T-helper 2 cell treated with Interferon-gamma antibody and Interleukin-4, amounts not matched to agents 5 μg/mL and 100 μg/mL, for 36 hours (primary cell): Measurements from ENCODE around the gene MEF2D.

Experiments used
- DNase-seq: peaks from one replicate; pipeline ENCODE4 v3.0.0; 2021; ENCODE audit warnings: low spot score
- H3K27ac Mint-ChIP-seq: one replicate; pipeline ENCODE4 v1.8.0; 2021; ENCODE audit warnings: mild to moderate bottlenecking, mixed read lengths
- H3K27me3 Mint-ChIP-seq: one replicate; pipeline ENCODE4 v1.8.0; 2021; ENCODE audit warnings: low read depth, mixed read lengths
- H3K36me3 Mint-ChIP-seq: one replicate; pipeline ENCODE4 v1.8.0; 2021; ENCODE audit warnings: low read depth, mixed read lengths
- H3K4me1 Mint-ChIP-seq: one replicate; pipeline ENCODE4 v1.8.0; 2021; ENCODE audit warnings: low read depth, mixed read lengths
- H3K4me3 Mint-ChIP-seq: one replicate; pipeline ENCODE4 v1.8.0; 2022; ENCODE audit warnings: mild to moderate bottlenecking, moderate library complexity, mixed read lengths
- H3K9me3 Mint-ChIP-seq: one replicate; pipeline ENCODE4 v1.8.0; 2021; ENCODE audit warnings: mixed read lengths

The MEF2D gene

DNA sequence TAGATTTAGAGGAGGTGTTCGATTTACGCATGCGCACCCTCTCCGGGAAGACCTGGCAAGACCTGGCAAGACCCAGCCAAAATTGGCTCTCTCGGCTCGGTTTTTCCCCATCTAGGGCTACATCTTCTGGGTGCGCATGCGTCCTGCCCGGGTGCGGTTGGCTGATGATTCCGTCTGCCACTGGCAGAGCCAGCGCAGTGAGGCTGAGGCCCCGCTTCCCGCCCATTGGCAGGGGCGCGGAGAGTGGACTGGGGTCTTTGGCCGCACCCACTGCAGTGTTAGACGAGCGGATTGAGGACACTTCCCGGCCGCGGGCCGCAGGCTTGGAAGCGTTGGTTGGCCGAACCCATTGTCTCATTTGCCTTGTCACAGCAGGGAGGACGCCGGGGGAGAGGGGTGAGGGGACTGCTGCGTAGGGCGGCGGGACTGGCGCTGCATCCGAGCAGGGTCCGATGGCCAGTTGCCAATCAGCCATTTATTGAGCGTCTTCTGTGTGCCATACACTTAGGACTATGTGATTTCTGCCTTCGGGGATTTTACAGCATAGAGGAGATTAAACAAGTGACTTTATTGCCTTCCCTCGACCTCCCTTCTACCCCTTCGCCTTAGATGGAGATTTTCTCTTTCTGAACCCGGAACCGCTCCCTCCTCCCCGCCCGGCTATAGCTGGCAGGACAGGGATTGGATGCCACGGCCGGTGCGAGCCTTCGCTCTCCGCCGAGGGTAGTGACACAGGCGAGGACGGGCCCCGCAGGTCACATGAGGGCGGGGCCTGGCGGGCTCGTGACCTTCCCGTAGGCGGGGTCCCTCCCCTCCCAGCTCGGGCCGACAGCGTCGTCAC, 43.7 kb downstream of the MEF2D start:
- H3K36me3 Mint-ChIP-seq: no peaks in the 10 kb centered on the region
- peak overlapping the region; percentile 97 for H3K27ac Mint-ChIP-seq
- DNase-seq: peak; percentile 98
- no peaks in the 10 kb centered on the region for H3K9me3 Mint-ChIP-seq
- peaks cover 9% of the 10 kb centered on the region for H3K27me3 Mint-ChIP-seq
- H3K4me3 Mint-ChIP-seq: peak overlapping the region; percentile 89
- peaks cover 15% of the 10 kb centered on the region for H3K4me1 Mint-ChIP-seq

DNA sequence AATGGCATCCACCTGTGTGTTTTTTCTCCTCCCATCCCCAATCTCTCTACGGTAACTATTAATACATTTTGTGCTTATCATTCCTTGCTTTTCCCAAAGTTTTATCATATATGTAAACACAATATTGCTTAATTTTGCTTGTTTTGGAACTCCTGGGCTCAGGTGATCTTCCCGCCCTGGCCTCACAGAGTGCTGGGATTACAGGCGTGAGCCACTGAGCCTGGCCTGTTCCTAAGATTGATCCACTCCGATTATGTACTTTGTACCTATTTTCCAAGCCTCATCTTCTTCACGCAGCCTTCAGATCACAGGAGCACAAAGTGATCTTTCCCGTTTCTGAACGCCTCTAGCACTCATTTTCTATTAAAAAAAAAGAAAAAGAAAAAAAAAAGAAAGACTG, 45.2 kb downstream of the MEF2D start:
- no peaks in the 10 kb centered on the region for H3K36me3 Mint-ChIP-seq
- H3K27ac Mint-ChIP-seq: no peak overlapping the region
- H3K4me3 Mint-ChIP-seq: no peak overlapping the region
- no peak for DNase-seq
- peaks cover 15% of the 10 kb centered on the region for H3K4me1 Mint-ChIP-seq
- H3K9me3 Mint-ChIP-seq: no peaks in the 10 kb centered on the region
- peaks cover 20% of the 10 kb centered on the region for H3K27me3 Mint-ChIP-seq

DNA sequence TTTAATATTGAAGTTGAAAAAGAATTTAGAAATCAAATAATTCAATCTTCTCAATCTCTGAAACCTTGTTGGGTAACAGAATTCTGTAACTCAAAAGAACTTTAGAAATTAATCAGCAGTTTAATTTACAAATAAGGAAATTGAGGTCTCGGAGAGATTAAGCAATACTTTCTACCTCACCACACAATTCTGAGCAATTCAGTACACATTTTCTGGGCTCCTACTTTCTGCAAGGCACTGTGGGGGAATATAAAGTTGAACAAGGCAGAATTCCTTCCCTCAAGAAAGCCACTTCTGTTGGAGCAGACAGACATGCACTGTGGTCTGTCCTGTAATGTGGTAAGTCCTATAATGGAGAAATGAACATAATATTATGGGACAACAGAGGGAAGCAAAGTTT, 47.7 kb downstream of the MEF2D start:
- Mint-ChIP-seq H3K27ac (no peak overlapping the region), H3K36me3 (no peaks in the 10 kb centered on the region), H3K9me3 (no peaks in the 10 kb centered on the region)

DNA sequence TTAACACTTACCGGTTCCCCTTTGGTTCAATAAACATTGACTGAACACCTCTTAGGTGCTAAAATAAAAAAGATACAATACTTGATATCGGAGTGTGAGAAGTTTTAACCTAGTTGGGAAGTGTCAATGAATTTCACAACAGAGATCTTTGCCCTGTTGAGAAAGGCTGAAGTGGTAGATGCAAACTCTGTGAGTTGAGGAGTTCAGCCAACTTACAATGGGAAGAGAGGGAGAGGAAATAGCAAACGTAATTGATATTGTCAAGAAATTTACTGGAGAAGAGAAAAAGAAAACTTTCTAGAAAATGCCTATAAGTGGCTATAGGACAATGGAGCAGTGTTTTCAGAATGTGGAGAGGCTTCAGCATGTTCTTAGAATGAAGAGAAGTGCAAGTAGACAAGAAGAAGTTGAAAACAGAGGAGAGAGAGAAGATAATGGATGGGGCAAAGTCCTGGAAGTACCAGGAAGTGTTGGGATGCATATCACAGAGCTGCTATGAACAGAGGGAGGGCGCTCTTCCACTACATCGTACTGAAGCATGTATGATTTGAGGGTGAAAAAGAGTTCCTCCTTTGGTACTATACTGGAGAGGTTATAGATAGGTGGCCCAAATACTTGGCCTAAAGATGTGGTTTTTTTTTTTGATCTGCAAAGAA, 48.9 kb downstream of the MEF2D start:
- no peak for DNase-seq
- Mint-ChIP-seq H3K4me1 (peaks cover 10% of the 10 kb centered on the region), H3K36me3 (no peaks in the 10 kb centered on the region), H3K4me3 (no peak overlapping the region), H3K27me3 (peaks cover 38% of the 10 kb centered on the region), H3K27ac (no peak overlapping the region), H3K9me3 (no peaks in the 10 kb centered on the region)

More for the DNA sequence above, 47.7 kb downstream of the MEF2D start:
- Mint-ChIP-seq H3K4me3 (no peak overlapping the region), H3K4me1 (peaks cover 15% of the 10 kb centered on the region), H3K27me3 (peaks cover 33% of the 10 kb centered on the region)
- DNase-seq: no peak

DNA sequence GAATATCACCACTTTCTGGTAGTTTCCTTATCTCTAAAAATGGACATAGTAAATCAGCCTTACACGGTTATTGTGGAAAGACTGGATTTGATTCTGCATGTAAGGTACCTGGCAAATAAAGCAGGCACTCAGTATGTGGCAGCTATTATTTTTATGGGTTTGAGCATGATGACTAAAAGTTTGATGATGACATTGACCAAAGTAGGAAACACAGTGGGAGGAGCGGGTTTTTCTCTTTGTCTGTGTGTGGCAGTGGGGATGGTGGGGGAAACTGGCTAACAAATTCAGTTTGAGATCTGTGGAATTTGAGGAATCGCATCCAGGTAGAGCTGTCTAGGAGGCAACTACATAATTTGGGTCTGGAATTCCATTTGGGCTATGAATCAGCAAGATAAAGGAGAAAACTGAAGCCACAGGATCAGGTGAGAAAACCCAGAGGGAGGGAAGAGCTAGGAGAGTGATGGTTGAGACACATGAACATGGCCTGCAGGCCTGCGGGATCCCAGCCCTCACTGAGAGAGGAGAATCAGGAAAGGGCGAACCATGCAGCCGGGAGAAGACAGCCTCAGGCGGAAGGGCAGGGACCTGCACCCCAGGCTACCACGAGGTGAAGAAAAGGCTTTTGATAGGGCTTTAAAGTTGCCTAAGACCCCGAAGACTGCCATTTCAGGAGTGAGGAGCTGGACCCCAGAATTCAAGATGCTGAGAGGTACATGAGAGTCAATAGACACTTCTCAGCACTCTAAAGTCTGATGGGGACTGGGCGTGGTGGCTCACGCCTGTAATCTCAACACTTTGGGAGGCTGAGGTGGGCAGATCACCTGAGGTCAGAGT, 52.2 kb downstream of the MEF2D start:
- DNase-seq: peak; percentile 21
- Mint-ChIP-seq H3K4me1 (peaks cover 11% of the 10 kb centered on the region), H3K9me3 (no peaks in the 10 kb centered on the region), H3K27me3 (peaks cover 49% of the 10 kb centered on the region), H3K27ac (no peak overlapping the region), H3K4me3 (no peak overlapping the region), H3K36me3 (no peaks in the 10 kb centered on the region)

DNA sequence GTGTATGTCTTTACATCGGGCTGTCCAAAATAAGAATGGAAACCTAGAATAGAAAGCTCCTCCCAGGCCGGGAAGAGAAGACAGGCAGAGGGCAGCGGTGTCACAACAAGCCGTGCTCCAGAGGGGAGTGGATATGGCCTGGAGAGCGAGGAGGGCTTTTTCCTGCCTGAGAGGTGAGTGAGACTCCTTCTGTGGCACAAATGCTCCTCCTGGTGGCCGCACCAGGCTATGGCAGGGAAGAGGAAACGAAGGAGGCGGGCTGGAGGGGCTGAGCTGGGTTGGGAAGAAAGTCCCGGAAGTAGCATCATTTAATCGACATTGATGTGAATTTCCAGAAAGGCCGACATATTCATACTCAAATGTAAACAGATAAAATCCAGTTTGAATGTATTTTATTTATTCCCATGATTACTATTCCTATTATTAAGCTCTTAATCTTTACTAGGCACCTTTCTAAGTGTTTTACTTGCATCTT, 54.7 kb downstream of the MEF2D start:
- Mint-ChIP-seq H3K4me1 (peaks cover 10% of the 10 kb centered on the region), H3K36me3 (no peaks in the 10 kb centered on the region), H3K27ac (no peak overlapping the region), H3K9me3 (no peaks in the 10 kb centered on the region), H3K27me3 (peaks cover 58% of the 10 kb centered on the region), H3K4me3 (no peak overlapping the region)
- peak; percentile 73 for DNase-seq

DNA sequence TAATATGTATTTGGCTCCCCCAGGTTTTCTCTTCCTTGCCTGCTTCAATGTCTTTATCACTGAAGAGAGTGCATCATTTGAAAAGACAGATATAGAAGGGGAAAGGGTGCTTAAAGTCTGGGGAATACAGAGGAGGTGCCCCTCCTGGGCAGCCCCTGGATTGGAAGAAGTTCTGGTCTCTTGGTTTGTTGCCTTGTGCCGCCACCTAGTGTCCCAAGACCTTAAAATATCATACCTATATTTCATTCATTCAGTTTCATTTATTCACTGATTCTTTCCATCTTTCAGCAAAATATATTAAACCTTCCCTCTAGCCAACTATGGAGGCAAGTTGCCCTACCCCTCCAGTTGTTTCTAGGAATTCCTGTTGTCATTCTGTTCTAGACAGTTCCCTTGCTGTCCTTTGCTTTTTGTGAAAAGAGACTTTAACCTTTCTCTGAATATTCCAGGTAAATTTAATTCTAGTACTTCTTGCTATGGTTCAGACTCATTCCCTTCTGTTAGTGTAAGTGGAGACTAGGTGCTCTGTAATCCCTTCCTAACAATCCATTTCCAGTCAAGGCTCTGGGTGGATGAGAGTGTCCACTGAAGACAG, 56.1 kb downstream of the MEF2D start:
- peaks cover 70% of the 10 kb centered on the region for H3K27me3 Mint-ChIP-seq
- peak; percentile 17 for DNase-seq
- H3K36me3 Mint-ChIP-seq: no peaks in the 10 kb centered on the region
- H3K4me3 Mint-ChIP-seq: no peak overlapping the region
- H3K9me3 Mint-ChIP-seq: no peaks in the 10 kb centered on the region
- no peak overlapping the region for H3K27ac Mint-ChIP-seq
- H3K4me1 Mint-ChIP-seq: peaks cover 10% of the 10 kb centered on the region

DNA sequence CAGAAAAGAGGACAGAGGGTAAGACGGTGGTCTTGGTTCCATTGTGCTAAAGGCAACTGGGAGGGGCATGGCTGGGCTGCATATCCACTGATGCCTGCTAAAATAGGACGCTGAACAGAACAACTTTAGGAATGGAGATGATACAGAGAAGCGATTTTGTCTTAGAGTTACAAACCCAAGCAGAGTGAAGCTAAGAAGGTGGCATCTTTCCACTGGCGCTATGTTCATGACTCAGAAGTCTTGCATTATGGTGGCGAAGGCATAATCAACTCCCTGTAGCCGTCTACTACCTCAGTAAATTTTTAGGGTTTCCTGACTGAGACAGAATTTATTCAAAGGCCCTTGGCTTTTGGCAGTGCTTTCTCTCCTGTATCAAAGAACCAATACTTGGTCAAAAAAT, 57.3 kb downstream of the MEF2D start:
- Mint-ChIP-seq H3K9me3 (no peaks in the 10 kb centered on the region), H3K27me3 (peaks cover 73% of the 10 kb centered on the region), H3K27ac (no peak overlapping the region), H3K4me3 (no peak overlapping the region), H3K36me3 (no peaks in the 10 kb centered on the region), H3K4me1 (peaks cover 19% of the 10 kb centered on the region)
- no peak for DNase-seq

DNA sequence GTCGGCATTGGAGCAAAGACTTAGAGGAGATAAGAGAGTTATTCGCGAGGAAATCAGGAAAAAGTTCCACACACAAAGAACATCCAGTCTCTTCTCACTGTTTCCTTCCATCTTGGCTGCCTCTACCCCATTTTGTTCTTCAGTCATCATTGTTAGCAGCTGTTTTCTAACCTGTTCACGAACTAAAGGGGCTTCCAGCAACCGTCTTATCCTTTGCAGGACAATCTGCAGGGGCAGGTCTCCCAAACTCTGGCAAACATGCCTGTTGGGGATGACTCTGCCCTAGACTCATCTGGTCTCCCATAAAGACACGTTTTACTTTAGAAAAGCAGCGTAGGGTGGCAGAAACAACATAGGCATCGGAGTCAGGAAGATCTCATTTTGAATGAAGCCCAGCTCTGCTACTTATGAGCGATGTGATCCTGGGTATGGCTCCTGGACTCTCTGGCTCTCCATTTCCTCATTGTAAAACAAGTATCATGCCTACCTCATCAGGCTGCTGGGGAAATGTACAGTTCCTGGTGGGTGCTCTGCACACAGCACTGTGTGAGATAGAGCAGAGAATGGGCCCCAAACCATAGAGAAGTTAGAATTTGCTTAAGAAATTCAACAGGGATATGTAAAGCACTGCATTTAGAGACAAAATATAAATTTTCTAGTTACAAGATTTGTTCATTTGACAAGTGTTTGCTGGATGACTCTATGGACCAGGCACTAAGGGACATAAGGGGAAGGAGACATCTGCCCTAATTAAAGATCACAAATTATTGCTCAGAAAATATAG, 59.7 kb downstream of the MEF2D start:
- no peaks in the 10 kb centered on the region for H3K36me3 Mint-ChIP-seq
- H3K27me3 Mint-ChIP-seq: peaks cover 82% of the 10 kb centered on the region
- no peak for DNase-seq
- H3K4me1 Mint-ChIP-seq: peaks cover 23% of the 10 kb centered on the region
- H3K9me3 Mint-ChIP-seq: no peaks in the 10 kb centered on the region
- H3K4me3 Mint-ChIP-seq: no peak overlapping the region
- H3K27ac Mint-ChIP-seq: no peak overlapping the region

DNA sequence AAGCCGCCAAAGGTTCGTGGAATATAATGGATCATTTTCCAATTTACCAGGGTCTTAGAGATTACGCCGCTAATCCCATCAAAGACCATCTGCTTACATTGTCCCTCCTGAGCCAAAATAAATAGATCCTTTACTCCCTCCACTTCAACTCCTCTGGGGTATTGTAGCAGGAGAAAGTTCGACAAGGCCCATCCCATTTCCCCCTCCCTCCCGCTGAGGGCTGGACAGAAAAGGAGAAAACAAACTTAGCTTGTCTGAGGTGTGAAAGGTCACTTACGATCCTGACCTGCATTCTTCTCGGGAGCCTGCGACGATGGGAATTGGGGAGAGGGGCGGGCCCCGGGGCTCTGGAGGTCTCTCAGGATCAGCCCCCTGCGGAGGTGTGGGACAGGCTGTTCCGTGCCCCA, 60.8 kb downstream of the MEF2D start:
- H3K27ac Mint-ChIP-seq: no peak overlapping the region
- H3K36me3 Mint-ChIP-seq: peaks cover 2% of the 10 kb centered on the region
- H3K4me1 Mint-ChIP-seq: peaks cover 26% of the 10 kb centered on the region
- no peak overlapping the region for H3K4me3 Mint-ChIP-seq
- no peaks in the 10 kb centered on the region for H3K9me3 Mint-ChIP-seq
- peaks cover 87% of the 10 kb centered on the region for H3K27me3 Mint-ChIP-seq
- DNase-seq: no peak

DNA sequence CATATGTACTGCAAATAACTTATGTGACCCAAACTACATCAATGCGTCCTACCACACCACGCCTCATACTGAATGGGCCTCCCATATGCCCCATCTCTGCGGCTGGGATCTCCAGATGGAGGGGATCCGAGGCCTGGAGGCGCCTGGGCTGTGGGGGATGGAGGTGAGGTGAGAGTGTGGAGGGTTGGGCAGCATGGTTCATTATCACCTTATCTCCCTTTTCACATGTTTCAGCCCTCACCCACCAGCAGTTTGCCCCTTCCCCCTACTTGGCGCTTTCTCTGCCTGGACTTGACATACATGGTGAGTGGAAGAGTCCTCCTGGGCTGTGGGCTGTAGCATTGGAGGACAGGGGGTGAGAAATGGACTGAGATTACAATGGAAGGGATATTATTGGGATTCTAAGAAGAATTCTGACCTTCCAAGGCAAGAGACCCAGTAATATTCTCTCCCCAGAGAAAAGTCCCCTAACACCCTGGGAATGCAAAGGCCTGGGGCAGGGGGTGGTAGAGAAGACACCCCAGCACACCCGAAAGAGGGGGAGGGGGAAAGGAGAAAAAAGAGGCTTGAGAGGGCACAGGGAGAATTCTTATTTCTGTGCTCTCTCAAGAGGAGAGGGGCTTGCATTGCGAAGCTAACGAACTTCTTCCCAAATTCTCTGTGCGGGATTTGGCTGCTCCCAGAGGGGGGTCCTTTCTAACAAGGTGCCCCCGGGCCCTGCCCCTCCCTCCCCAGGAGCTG, 61.4 kb downstream of the MEF2D start:
- Mint-ChIP-seq H3K36me3 (peaks cover 2% of the 10 kb centered on the region), H3K9me3 (no peaks in the 10 kb centered on the region), H3K27me3 (peaks cover 87% of the 10 kb centered on the region), H3K4me3 (no peak overlapping the region), H3K4me1 (peaks cover 26% of the 10 kb centered on the region), H3K27ac (no peak overlapping the region)
- no peak for DNase-seq

DNA sequence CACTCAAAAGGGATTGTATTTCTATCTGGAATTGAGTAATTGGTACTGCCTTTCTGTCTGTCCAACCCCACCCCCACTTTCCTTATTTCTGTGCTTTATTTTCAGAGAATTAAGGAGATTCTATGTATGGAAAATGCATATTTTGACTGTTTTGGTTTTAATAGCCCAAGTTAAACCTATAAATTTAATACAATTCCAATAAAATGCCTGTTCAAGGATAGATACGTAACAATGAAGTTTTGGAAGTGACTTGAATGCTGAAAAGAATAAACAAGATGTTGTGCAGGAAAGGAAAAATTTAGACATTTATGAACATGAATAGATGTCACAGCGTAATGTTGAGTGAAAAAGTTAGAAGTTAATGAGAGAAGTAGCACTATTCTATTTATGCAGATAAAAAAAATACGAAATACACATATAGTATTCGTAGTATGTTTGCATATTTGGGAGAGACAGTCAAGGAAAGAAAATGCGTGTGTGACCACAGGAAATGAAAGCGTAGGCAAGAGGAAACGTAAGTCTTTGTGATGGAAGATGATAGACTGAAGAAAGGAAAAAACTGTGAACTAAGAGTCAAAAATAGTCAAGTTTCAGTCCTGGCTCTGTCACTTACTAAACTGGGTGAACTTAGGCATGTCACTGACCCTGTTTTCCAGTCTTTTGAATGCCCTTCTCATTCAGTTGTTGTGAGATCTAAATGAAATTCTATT, 62.1 kb downstream of the MEF2D start:
- Mint-ChIP-seq H3K27ac (no peak overlapping the region), H3K4me1 (peaks cover 27% of the 10 kb centered on the region)

More for the DNA sequence above, 62.1 kb downstream of the MEF2D start:
- Mint-ChIP-seq H3K9me3 (no peaks in the 10 kb centered on the region), H3K4me3 (peak overlapping the region; percentile 40), H3K27me3 (peaks cover 89% of the 10 kb centered on the region), H3K36me3 (peaks cover 2% of the 10 kb centered on the region)
- peak; percentile 50 for DNase-seq
